Measurements from ENCODE around the gene HSF4.

HSF4 gene

DNA sequence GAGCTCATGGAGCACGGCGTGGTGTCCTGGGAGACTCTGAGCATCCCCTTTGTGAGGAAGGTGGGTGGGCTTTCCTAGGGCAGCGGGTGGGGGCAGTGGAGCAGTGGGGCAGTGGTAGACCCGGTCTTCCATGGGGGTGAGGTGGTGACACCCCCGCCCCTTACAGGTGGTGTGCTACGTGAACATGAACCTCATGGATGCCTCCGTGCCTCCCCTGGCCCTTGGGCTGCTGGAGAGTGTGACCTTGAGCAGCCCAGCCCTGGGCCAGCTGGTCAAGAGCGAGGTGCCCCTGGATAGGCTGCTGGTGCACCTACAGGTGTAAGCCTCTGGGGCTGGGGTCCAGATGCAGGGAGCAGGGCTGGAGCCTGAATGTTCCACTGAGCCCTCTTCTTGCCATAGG, 35.9 kb downstream of the HSF4 start:
- DNase-seq (ENCODE audit: low spot score in 2 of 2): no peak
- no peaks in the 10 kb centered on the region for H3K27me3 ChIP-seq (ENCODE audit: low read depth)
- in situ Hi-C loops (cut with MboI; ENCODE audit: low sequenced_read_pairs): no loop called here
- peaks cover 65% of the 10 kb centered on the region for H3K36me3 ChIP-seq (replicated peaks)
- H3K4me3 ChIP-seq: no peak overlapping the region
- H3K9me3 ChIP-seq: no peaks in the 10 kb centered on the region
- no peaks in the 10 kb centered on the region for H3K4me1 ChIP-seq

DNA sequence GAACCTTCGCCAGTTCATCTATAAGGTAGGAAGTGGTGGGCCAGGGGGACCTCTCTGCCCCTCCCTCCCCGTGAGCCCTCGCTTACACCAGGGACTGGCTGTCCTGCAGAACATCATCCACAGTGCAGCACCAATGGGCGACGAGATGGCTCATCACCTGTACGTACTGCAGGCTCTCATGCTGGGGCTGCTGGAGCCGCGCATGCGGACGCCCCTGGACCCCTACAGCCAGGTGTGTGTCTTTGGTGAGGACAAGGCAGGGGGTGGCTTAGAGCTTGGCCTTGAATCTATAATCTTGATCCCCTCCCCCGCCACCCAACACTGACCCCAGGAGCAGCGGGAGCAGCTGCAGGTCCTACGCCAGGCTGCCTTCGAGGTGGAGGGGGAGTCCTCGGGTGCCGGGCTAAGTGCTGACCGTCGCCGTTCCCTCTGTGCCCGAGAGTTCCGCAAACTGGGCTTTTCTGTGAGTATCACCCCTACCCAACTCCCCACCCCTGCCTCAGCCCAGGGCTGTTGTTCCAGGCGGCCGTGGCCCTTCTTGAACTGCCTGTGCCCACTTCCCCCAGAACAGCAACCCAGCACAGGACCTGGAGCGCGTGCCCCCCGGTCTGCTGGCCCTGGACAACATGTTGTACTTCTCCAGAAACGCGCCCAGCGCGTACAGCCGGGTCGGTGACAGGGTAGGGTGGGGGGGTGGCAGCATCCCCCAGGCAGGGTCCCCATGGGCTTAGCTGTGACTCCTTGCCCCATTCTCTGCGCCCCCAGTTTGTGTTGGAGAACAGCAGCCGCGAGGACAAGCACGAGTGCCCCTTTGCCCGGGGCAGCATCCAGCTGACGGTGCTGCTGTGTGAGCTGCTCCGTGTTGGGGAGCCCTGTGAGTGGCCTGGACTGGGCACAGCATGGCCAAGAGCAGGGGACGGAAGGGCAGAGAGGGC, 37.1 kb downstream of the HSF4 start:
- no peaks in the 10 kb centered on the region for H3K9me3 ChIP-seq
- no peak for DNase-seq (ENCODE audit: low spot score in 2 of 2)
- in situ Hi-C loops (cut with MboI; ENCODE audit: low sequenced_read_pairs): no loop called here
- peaks cover 53% of the 10 kb centered on the region for H3K36me3 ChIP-seq (replicated peaks)
- H3K4me3 ChIP-seq: no peak overlapping the region
- H3K4me1 ChIP-seq: no peaks in the 10 kb centered on the region
- no peaks in the 10 kb centered on the region for H3K27me3 ChIP-seq (ENCODE audit: low read depth)

DNA sequence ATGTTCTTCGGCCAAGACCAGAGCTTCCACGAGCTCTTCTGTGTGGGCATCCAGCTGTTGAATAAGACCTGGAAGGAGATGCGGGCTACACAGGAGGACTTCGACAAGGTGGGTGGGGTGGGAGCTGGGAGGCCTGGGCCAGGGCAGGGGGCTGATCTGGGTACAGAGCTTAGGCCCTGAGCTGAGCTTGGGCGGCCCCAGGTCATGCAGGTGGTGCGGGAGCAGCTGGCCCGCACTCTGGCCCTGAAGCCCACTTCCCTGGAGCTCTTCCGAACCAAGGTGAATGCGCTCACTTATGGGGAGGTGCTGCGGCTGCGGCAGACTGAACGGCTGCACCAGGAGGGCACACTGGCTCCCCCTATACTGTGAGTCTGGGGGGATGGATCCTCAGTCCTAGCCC, 37.9 kb downstream of the HSF4 start:
- Histone ChIP-seq H3K27me3 (ENCODE audit: low read depth) (no peaks in the 10 kb centered on the region), H3K4me1 (no peaks in the 10 kb centered on the region), H3K36me3 (replicated peaks) (peaks cover 45% of the 10 kb centered on the region), H3K9me3 (no peaks in the 10 kb centered on the region), H3K4me3 (no peak overlapping the region)
- no peak for DNase-seq (ENCODE audit: low spot score in 2 of 2)
- in situ Hi-C loops (cut with MboI; ENCODE audit: low sequenced_read_pairs): no loop called here

- in situ Hi-C loops (cut with MboI; ENCODE audit: low sequenced_read_pairs): no loop called here
- H3K27me3 ChIP-seq (ENCODE audit: low read depth): no peaks in the 10 kb centered on the region
- H3K36me3 ChIP-seq (replicated peaks): peaks cover 40% of the 10 kb centered on the region
- no peak for DNase-seq (ENCODE audit: low spot score in 2 of 2)
- H3K4me3 ChIP-seq: no peak overlapping the region
- no peaks in the 10 kb centered on the region for H3K9me3 ChIP-seq
- no peaks in the 10 kb centered on the region for H3K4me1 ChIP-seq
Measured at GRCh38 chr16:67202956-67203493, 38.5 kb downstream of the HSF4 start.

DNA sequence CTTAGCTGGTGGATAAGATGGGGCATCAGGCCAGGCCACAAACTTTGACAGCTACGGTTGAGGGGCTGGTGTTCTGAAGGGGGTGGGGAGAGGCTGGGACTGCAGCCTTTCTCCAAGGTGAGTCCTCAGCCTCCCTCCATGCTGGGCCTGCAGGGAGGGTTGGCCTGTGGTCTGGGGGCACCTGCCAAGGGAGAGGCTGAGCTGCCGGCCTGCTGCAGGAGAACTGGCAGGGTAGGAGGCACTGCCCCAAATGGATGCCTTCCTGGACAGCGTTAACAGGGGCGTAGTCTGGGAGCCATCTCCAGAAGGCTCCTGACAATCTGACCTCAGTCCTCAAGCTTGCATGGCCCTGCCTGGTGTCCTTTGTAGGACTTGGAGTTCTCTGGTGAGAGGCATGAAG, 39.5 kb downstream of the HSF4 start:
- in situ Hi-C loops (cut with MboI; ENCODE audit: low sequenced_read_pairs): no loop called here
- Histone ChIP-seq H3K27me3 (ENCODE audit: low read depth) (no peaks in the 10 kb centered on the region), H3K4me3 (no peak overlapping the region), H3K4me1 (no peaks in the 10 kb centered on the region), H3K9me3 (no peaks in the 10 kb centered on the region), H3K36me3 (replicated peaks) (peaks cover 31% of the 10 kb centered on the region)
- no peak for DNase-seq (ENCODE audit: low spot score in 2 of 2)

GRCh38 chr16:67206129-67206837, 41.7 kb downstream of the HSF4 start:
- Histone ChIP-seq H3K36me3 (replicated peaks) (peaks cover 23% of the 10 kb centered on the region), H3K27me3 (ENCODE audit: low read depth) (no peaks in the 10 kb centered on the region), H3K4me1 (no peaks in the 10 kb centered on the region), H3K4me3 (no peak overlapping the region), H3K9me3 (no peaks in the 10 kb centered on the region)
- in situ Hi-C loops (cut with MboI; ENCODE audit: low sequenced_read_pairs): no loop called here
- DNase-seq (ENCODE audit: low spot score in 2 of 2): no peak

- in situ Hi-C loops (cut with MboI; ENCODE audit: low sequenced_read_pairs): no loop called here
- no peak for DNase-seq (ENCODE audit: low spot score in 2 of 2)
Measured at GRCh38 chr16:67206838-67207248, 42.3 kb downstream of the HSF4 start.

GRCh38 chr16:67207249-67208091, 42.9 kb downstream of the HSF4 start:
- in situ Hi-C loops (cut with MboI; ENCODE audit: low sequenced_read_pairs): no loop called here
- H3K36me3 ChIP-seq (replicated peaks): peaks cover 11% of the 10 kb centered on the region
- no peak for DNase-seq (ENCODE audit: low spot score in 2 of 2)

More at GRCh38 chr16:67206838-67207248, 42.3 kb downstream of the HSF4 start:
- H3K4me3 ChIP-seq: no peak overlapping the region
- peaks cover 17% of the 10 kb centered on the region for H3K36me3 ChIP-seq (replicated peaks)
- no peaks in the 10 kb centered on the region for H3K9me3 ChIP-seq
- H3K27me3 ChIP-seq (ENCODE audit: low read depth): no peaks in the 10 kb centered on the region
- no peaks in the 10 kb centered on the region for H3K4me1 ChIP-seq

GRCh38 chr16:67208154-67208896, 43.8 kb downstream of the HSF4 start:
- Histone ChIP-seq H3K4me1 (no peaks in the 10 kb centered on the region), H3K4me3 (no peak overlapping the region), H3K27me3 (ENCODE audit: low read depth) (no peaks in the 10 kb centered on the region), H3K9me3 (no peaks in the 10 kb centered on the region), H3K36me3 (replicated peaks) (peaks cover 6% of the 10 kb centered on the region; the same call in 1 of the 2 replicates)
- in situ Hi-C loops (cut with MboI; ENCODE audit: low sequenced_read_pairs): no loop called here
- no peak for DNase-seq (ENCODE audit: low spot score in 2 of 2)

More at GRCh38 chr16:67207249-67208091, 42.9 kb downstream of the HSF4 start:
- no peaks in the 10 kb centered on the region for H3K4me1 ChIP-seq
- H3K9me3 ChIP-seq: no peaks in the 10 kb centered on the region
- H3K27me3 ChIP-seq (ENCODE audit: low read depth): no peaks in the 10 kb centered on the region
- H3K4me3 ChIP-seq: no peak overlapping the region

- DNase-seq (ENCODE audit: low spot score in 2 of 2): no peak
- no peaks in the 10 kb centered on the region for H3K27me3 ChIP-seq (ENCODE audit: low read depth)
- no peak overlapping the region for H3K4me3 ChIP-seq
- in situ Hi-C loops (cut with MboI; ENCODE audit: low sequenced_read_pairs): no loop called here
- no peaks in the 10 kb centered on the region for H3K9me3 ChIP-seq
- H3K36me3 ChIP-seq (replicated peaks): no peaks in the 10 kb centered on the region; the same call in 1 of the 2 replicates
- H3K4me1 ChIP-seq: no peaks in the 10 kb centered on the region
Measured at GRCh38 chr16:67209565-67209964, 45.0 kb downstream of the HSF4 start.

- Histone ChIP-seq H3K36me3 (replicated peaks) (no peaks in the 10 kb centered on the region; the same call in 1 of the 2 replicates), H3K4me3 (no peak overlapping the region), H3K4me1 (no peaks in the 10 kb centered on the region), H3K27me3 (ENCODE audit: low read depth) (no peaks in the 10 kb centered on the region), H3K9me3 (no peaks in the 10 kb centered on the region)
- no peak for DNase-seq (ENCODE audit: low spot score in 2 of 2)
- in situ Hi-C loops (cut with MboI; ENCODE audit: low sequenced_read_pairs): no loop called here
Measured at GRCh38 chr16:67210069-67210937, 45.8 kb downstream of the HSF4 start.

DNA sequence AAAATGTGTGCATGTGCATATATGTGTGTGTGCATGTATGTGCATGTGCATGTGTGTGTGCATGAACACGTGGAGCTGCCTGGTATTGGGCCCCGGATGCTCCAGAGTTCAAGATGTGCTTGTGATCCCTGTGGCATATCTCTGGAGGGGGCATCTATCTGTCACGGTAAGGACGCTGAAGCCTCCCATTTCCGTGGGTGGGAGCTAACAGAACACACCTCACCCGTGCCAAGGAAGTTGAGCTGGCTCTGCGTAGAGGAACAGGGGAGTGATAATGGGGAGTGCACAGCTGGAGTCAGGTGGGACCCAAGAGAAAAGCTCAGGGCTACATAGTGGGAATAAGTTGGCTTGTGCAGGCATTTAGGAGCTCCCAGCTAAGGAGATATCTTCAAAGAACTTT, 47.1 kb downstream of the HSF4 start:
- H3K36me3 ChIP-seq (replicated peaks): no peaks in the 10 kb centered on the region; the same call in 1 of the 2 replicates
- DNase-seq (ENCODE audit: low spot score in 2 of 2): no peak
- no peaks in the 10 kb centered on the region for H3K9me3 ChIP-seq
- no peak overlapping the region for H3K4me3 ChIP-seq
- in situ Hi-C loops (cut with MboI; ENCODE audit: low sequenced_read_pairs): no loop called here
- no peaks in the 10 kb centered on the region for H3K27me3 ChIP-seq (ENCODE audit: low read depth)
- no peaks in the 10 kb centered on the region for H3K4me1 ChIP-seq
